K562 (cell line): ENCODE data around the gene SPON2. TPM values are rescaled to one million over a fixed set of nuclear protein-coding genes. Genes with fewer than 3 reads are reported as not detected.

Experiments used
- ATAC-seq: fragments of 200-7000 bp; cut with Tn5 transposase; 3 replicates; pipeline ENCODE4 v1.9.1; 2020; ENCODE audit warnings: moderate library complexity
- BruUV-seq: library from RNA; stranded (reverse); fragments of 400-500 nt; replicated peaks from 2 replicates; lab custom pipeline; 2021; lab: Mats Ljungman, UMichigan
- CTCF ChIA-PET: fragments of 300-600 bp; formaldehyde crosslinking; extraction: SDS; loops from one replicate; lab custom pipeline; 2021; ENCODE audit warnings: low intra/inter-chr PET ratio; lab: Yijun Ruan, JAX
- POLR2A ChIA-PET: fragments of 300-600, 350-650 bp; sonication (Branson Sonifier 250); formaldehyde crosslinking; extraction: SDS; loops from one replicate; lab custom pipeline; 2021; ENCODE audit warnings: antibody characterized with exemption, inconsistent platforms; lab: Yijun Ruan, JAX
- DNase-seq, 4 experiments: peaks; one replicate each; pipeline versions ENCODE4 v3.0.0 to v3.0.0-alpha.2; 2011 to 2018; ENCODE audit warnings: low spot score in 3 of 4, mixed read lengths in 3 of 4; ENCODE audit errors: extremely low read depth in 1 of 4
- FAIRE-seq: peaks from 2 replicates; lab custom pipeline; 2011; peaks lifted over from hg19 to GRCh38; lab: Jason Lieb, UNC
- H2AFZ ChIP-seq: 2 replicates; pipeline ENCODE4 v1.6.0; 2011; ENCODE audit warnings: low read depth, low read length, control low read depth, inconsistent platforms
- H3K27ac ChIP-seq: fragments of 200-600 bp; 3 replicates; pipeline ENCODE4 v1.8.0; 2011; ENCODE audit warnings: low read depth, mild to moderate bottlenecking, control low read depth, inconsistent platforms, low read length, moderate library complexity, mixed read lengths; ENCODE audit errors: extremely low read depth
- H3K27me3 ChIP-seq, 2 experiments: fragments of 300-600 bp in 1 of 2; 2 replicates in 1 of 2; 3 replicates in 1 of 2; pipeline versions ENCODE4 v1.6.0 to v1.8.0; 2011; ENCODE audit warnings: inconsistent platforms in 2 of 2, low read length in 2 of 2, mild to moderate bottlenecking in 1 of 2, mixed read lengths in 1 of 2, moderate library complexity in 1 of 2; ENCODE audit not compliant: control insufficient read depth in 2 of 2, insufficient read depth in 2 of 2
- H3K36me3 ChIP-seq: fragments of 300-600 bp; 3 replicates; pipeline ENCODE4 v1.8.0; 2011; ENCODE audit warnings: mild to moderate bottlenecking, low read length, inconsistent platforms; ENCODE audit not compliant: control insufficient read depth, insufficient read depth
- H3K4me1 ChIP-seq, 2 experiments: fragments of 200-600 bp in 1 of 2; replicated peaks in 1 of 2; 2 replicates in 1 of 2; 3 replicates in 1 of 2; pipeline versions ENCODE4 v1.5.1 to v1.8.0; 2011; ENCODE audit warnings: inconsistent platforms in 2 of 2, low read length in 2 of 2, mild to moderate bottlenecking in 1 of 2, mixed read lengths in 1 of 2, moderate library complexity in 1 of 2; ENCODE audit not compliant: control insufficient read depth in 2 of 2, insufficient read depth in 2 of 2
- H3K4me2 ChIP-seq: 2 replicates; pipeline ENCODE4 v1.6.1; 2011; ENCODE audit warnings: low read length, control low read depth, inconsistent platforms, mixed read lengths; ENCODE audit not compliant: insufficient read depth
- H3K4me3 ChIP-seq: fragments of 200-600 bp; sonication (generic), shearing (Covaris generic); 2 replicates; pipeline ENCODE4 v1.5.1; 2016; ENCODE audit warnings: control low read depth, inconsistent platforms
- H3K79me2 ChIP-seq: fragments of 200-600 bp; 3 replicates; pipeline ENCODE4 v1.8.0; 2011; ENCODE audit warnings: low read length, inconsistent platforms; ENCODE audit not compliant: control insufficient read depth, insufficient read depth
- H3K9ac ChIP-seq, 2 experiments: 2 replicates each; pipeline versions ENCODE4 v1.6.0 to v1.6.1; 2011; ENCODE audit warnings: low read depth in 2 of 2, low read length in 2 of 2, control low read depth in 1 of 2, inconsistent platforms in 1 of 2, mild to moderate bottlenecking in 1 of 2, mixed read lengths in 1 of 2; ENCODE audit not compliant: insufficient read depth in 1 of 2
- H3K9me1 ChIP-seq: one replicate; pipeline ENCODE4 v1.6.0; 2011; ENCODE audit warnings: inconsistent platforms, mild to moderate bottlenecking, low read length, moderate library complexity; ENCODE audit not compliant: control insufficient read depth, insufficient read depth
- H3K9me3 ChIP-seq: replicated peaks from 2 replicates; pipeline ENCODE4 v1.5.1; 2011; ENCODE audit warnings: low read depth, low read length, inconsistent platforms; ENCODE audit not compliant: control insufficient read depth, insufficient read depth
- H4K20me1 ChIP-seq: replicated peaks from 2 replicates; pipeline ENCODE4 v1.6.1; 2011; ENCODE audit warnings: low read length, inconsistent platforms, mixed read lengths; ENCODE audit not compliant: control insufficient read depth, insufficient read depth
- POLR2G ChIP-seq: fragments of 200-400 bp; formaldehyde crosslinking; IDR thresholded peaks from 2 replicates; pipeline ENCODE4 v1.6.1; 2017; ENCODE audit warnings: low read depth, mild to moderate bottlenecking, antibody characterized with exemption, low read length, moderate library complexity
- YY1 ChIP-seq, 3 experiments: IDR thresholded peaks; 2 replicates each; pipeline ENCODE4 v1.6.1; 2011; ENCODE audit warnings: low read length in 2 of 3, mild to moderate bottlenecking in 2 of 3, moderate library complexity in 2 of 3, borderline replicate concordance in 1 of 3, control low read depth in 1 of 3, low read depth in 1 of 3; ENCODE audit not compliant: insufficient read depth in 3 of 3, insufficient replicate concordance in 2 of 3, control insufficient read depth in 1 of 3, insufficient read length in 1 of 3; ENCODE audit errors: extremely low read depth in 1 of 3
- WGBS: fragments of 100-300 bp; shearing (Covaris generic); methylation state at CpG from one replicate; pipeline ENCODE4 v1.1.6; 2016; ENCODE audit warnings: low coverage, mixed read lengths; ENCODE audit not compliant: insufficient coverage; ENCODE audit errors: missing lambda C conversion rate; 5-methylcytosine and 5-hydroxymethylcytosine counted together
- in situ Hi-C: fragments of 300-500 bp; cut with MboI; formaldehyde crosslinking; loops from 4 replicates; pipeline ENCODE4 v1.15.0; 2018; ENCODE audit warnings: inconsistent platforms, mixed read lengths
- intact Hi-C: fragments of 100-400 bp; cut with micrococcal nuclease; formaldehyde crosslinking; loops from 2 replicates; pipeline ENCODE4 v1.14.2; 2022
- polyA plus RNA-seq, 8 experiments: library from polyadenylated mRNA; depleted of rRNA in 4 of 8; stranded (reverse) in 5 of 8; unstranded in 3 of 8; fragments of >200 nt; fragmentation: Nextera tagmentation in 2 of 8; fragmentation: Illumina TruSeq in 1 of 8; extraction: Ambion mirVana in 2 of 8; extraction: Trizol in 1 of 8; gene quantifications; 2 replicates each; pipeline versions ENCODE4 v1.2.1 to v1.2.3, GENCODE V29; 2011 to 2014; ENCODE audit warnings: inconsistent platforms in 1 of 8, missing spikeins in 1 of 8
- total RNA-seq, 7 experiments: library from RNA; depleted of rRNA in 6 of 7; stranded (reverse); fragments of >200 nt in 6 of 7; fragmentation: Illumina TruSeq in 2 of 7; extraction: Trizol in 2 of 7; gene quantifications; 2 replicates each; pipeline versions ENCODE4 v1.2.1 to v1.2.3, GENCODE V29; 2011 to 2021; ENCODE audit warnings: low replicate concordance in 1 of 7

SPON2 gene
- total and polyA plus RNA-seq, 9 of the 15 experiments (the other 6 are each of a cell fraction or from before 2014, with no cell fraction given) = 0.21 to 2.2 (median 0.83) TPM

DNA sequence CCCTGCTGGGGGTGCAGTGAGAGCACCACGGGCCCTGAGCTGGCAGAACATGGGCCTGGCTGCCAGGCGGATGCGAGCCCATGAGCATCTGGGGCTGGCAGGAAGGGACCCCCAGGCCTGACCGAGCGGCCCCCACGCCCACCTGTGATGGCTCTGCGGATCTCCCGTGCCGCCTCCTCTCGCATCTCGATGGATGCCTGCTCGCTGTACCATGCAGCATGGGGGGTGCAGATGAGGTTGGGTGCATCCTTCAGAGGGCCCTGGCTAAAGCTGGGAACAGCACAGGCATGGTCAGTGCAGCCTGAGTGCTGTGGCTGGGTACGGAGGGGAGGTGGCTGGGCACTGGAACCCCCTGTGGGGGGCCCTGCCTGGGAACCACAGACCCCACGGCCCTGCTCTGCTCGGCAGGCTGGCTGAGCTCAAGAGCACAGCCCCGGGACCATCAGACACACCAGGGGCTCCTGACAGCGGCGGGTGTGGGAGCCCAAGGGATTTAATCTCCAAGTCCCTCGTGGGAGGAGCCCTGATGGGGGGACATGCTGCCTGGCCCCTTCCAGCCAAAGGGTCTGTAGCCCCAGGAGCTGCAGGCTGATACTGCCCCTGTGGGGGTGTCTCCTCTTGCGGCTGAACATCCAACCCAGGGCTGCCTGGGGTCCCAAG is 41.1 kb upstream of the SPON2 start:
- ATAC-seq = no peak
- FAIRE-seq = no peak
- H3K4me1 ChIP-seq = peaks cover 0 to 50% of the 10 kb centered on the region in 2 experiments; a peak in 2 of 5 replicates
- H3K36me3 ChIP-seq = peaks cover 60% of the 10 kb centered on the region; the same call in 2 of the 3 replicates
- no peaks in the 10 kb centered on the region for H3K9me1 ChIP-seq
- H3K27me3 ChIP-seq = no peaks in the 10 kb centered on the region
- H3K27ac ChIP-seq = no peak overlapping the region
- POLR2A ChIA-PET = interaction anchor here (1.5 kb wide), 1 partner anchor 10 kb away, joined by 4 read pairs; no protein-coding TSS in a partner anchor
- no TSS peak for BruUV-seq
- no peaks in the 10 kb centered on the region; the same call in 1 of the 2 replicates for H4K20me1 ChIP-seq
- in situ Hi-C loops = no loop called here
- no peaks in the 10 kb centered on the region for H3K9me3 ChIP-seq
- H3K9ac ChIP-seq = no peak overlapping the region; a peak in 1 of 4 replicates
- no peak for TF ChIP-seq YY1 (IDR thresholded peaks at IDR 0.05; ENCODE audit: borderline replicate concordance in 1 of 3, control insufficient read depth in 1 of 3, extremely low read depth in 1 of 3, insufficient read depth in 3 of 3, insufficient read length in 1 of 3, insufficient replicate concordance in 2 of 3, low read depth in 1 of 3, low read length in 2 of 3)
- peak; percentile 28 for TF ChIP-seq POLR2G
- TF ChIP-seq, all 486 proteins: peak for 1
- Histone ChIP-seq H2AFZ (no peak overlapping the region), H3K4me3 (no peak overlapping the region), H3K4me2 (no peak overlapping the region), H3K79me2 (no peaks in the 10 kb centered on the region; the same call in 2 of the 3 replicates)
- WGBS = 98% methylated on average over 13 of the region's 20 CpGs
- DNase-seq = no peak
- CTCF ChIA-PET = no interaction called here
- intact Hi-C loops = no loop called here
